NOMO-1 (cell line): Measurements from ENCODE around the gene SLCO3A1.

Source experiments
- DNase-seq, 2 experiments: peaks; one replicate each; lab custom pipeline; 2025; ENCODE audit not compliant: unreplicated experiment in 2 of 2; lab: John Stamatoyannopoulos, UW

Gene SLCO3A1

GRCh38 chr15:91989821-91990220 lies 136.3 kb downstream of the SLCO3A1 start:
- DNase-seq, result no peak

- peak; percentile 26 to 54 for DNase-seq
These were observed 139.4 kb downstream of the SLCO3A1 start for GRCh38 chr15:91992945-91993344.

DNA sequence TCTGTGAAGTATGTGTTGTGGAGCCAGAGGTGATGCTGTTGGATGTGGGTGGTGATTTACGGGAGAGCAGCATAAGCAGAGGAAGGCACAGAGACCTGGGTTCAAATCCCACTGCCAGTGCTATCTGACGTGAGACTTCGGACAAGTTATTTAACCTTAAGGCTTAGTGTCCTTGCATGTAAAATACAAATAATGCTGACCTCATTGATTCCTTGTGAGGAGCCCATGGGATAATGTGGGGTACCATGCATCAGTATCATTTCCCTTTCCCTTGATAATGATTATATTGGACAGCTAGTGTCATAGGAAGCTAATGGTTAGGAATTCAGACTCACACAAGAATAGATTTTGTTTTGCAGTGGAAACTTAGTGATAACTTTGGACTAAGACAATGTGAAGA lies 141.6 kb downstream of the SLCO3A1 start:
- no peak for DNase-seq

DNA sequence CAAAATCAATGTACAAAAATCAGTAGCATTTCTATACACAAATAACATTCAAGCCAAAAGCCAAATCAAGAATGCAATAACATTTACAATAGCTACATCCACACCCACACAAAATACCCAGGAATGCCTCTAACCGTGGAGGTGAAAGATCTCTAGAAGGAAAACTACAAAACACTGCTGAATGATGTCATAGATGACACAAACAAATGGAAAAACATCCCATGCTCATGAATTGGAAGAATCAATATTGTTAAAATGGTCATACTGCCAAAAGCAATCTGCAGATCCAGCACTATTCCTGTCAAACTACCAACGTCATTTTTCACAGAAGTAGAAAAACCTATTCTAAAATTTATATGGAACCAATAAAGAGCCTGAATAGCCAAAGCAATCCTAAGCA lies 143.7 kb downstream of the SLCO3A1 start:
- DNase-seq, result no peak

GRCh38 chr15:92000709-92001108 lies 147.2 kb downstream of the SLCO3A1 start:
- no peak for DNase-seq

DNA sequence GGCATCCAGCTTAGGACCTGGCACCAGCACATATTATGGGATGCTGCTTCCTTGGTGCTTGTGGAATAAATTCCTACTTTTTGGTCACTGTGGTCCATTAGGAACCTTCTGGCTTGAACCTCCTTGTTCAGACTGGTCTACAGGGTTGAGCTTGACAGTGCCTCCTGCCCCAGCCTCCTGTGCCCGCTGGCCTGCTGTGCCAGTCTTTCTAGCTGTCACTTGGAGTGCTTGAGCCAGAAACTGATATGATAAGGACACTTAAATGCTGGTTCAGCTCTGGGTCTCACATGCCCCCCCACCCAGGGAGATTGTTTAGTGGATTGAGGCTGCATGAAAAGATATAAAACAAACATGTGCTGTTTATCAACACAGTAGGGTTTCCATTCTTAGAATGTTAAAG lies 147.8 kb downstream of the SLCO3A1 start:
- no peak for DNase-seq

GRCh38 chr15:92002666-92003065 lies 149.2 kb downstream of the SLCO3A1 start:
- no peak for DNase-seq

DNA sequence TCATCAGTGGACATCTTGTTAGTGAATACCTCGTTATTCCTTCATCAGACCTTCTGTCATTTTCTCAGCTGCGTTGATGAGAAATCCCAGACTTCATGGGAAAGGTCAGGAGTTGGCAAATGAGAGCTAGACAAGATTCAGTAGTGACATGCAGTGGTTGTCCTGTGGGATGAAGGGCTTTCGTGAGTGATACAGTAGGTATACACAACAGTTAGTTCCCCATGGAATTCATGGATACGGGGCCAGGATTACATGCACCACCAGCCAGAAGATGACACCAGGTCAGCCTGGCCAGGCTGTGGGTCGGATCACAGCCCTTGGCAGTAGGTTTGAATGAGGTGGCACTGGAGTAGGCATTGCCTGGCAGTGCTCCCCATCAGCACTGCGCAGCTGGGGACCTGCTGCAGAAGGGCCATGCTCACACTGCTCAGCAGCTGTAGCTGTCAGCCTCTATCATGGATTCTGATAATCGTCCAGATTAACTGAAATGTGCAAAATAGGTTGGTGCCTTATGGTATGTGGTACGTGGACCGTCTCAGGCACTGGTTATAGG lies 150.1 kb downstream of the SLCO3A1 start:
- DNase-seq, result no peak

DNA sequence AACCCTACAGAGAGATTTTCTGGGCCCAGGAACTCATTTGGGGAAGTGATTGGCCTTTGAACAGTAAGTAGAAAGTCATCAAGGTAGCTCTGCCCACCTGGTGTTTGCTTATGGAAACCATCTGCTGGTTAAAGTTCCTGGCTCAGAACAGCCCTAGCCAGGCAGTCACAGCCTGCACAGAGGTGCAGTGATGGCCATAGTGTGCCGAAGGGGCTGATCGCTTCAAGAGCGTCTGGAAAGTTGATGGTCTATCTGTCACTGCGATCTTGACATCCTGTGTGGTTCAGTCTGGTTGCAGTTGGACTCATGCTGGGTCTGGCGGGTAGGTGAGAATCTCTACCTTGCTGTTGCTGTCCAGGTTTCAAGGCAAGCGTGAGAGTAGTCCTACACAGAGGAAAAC lies 151.6 kb downstream of the SLCO3A1 start:
- no peak for DNase-seq

GRCh38 chr15:92006186-92007028 lies 152.9 kb downstream of the SLCO3A1 start:
- DNase-seq, result no peak

GRCh38 chr15:92009162-92009561 lies 155.7 kb downstream of the SLCO3A1 start:
- no peak for DNase-seq

DNA sequence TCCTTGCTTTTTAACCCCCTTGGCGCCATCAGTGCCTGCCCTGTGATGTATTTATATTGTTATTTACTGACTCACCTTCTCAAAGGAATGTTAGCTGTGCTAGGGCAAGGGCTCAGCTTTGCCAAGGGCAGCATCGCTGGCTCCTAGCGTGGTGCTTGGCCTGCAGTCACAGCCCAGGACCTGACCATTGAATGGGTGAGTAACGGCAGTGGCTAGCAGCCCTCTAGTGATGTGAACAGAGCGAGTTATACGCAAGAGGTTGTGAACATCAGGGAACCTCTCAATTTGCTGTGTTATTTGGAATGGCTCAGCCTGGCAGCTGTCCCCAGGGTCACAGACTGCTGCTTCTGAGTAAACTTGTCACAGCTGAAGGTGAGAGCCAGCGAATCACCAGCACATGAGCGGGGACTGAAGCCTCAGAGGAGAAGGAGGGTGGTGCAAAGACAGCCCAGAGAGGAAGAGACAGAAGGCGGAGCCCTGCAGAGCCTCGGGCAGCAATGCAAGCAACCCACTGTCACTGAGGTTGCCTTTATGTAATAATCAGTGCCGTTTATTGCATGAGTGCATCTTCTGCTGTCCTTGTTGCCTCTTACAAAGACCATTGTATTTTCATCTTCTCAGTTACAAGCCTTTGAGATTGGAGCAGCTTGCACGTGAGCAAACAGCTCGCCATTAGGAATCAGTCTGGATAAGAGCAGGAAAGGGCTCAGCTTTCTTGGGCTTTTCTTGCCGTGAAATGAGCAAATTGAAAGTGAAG lies 158.3 kb downstream of the SLCO3A1 start:
- no peak for DNase-seq

GRCh38 chr15:92012368-92012629 lies 158.8 kb downstream of the SLCO3A1 start:
- no peak for DNase-seq

DNA sequence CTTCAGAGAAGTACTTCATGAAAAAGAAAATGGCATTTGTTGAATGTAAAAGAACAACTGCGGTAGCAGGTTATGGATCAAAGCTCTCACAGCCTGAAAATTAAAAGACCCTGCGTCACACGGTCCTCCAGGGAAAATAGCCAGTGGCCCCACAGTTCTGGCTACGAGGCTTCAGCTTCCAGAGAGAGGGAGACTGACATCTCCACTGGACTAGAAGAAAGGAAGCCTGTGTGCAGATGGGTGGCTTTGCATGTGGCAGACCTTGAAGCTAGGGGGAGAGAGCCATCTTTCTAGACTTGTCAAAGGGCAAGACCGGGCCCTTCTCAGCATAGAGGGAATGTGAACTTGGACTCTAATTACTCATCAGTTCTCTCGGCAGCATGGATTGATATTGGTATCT lies 159.4 kb downstream of the SLCO3A1 start:
- no peak for DNase-seq

GRCh38 chr15:92014281-92015030 lies 160.9 kb downstream of the SLCO3A1 start:
- no peak for DNase-seq

DNA sequence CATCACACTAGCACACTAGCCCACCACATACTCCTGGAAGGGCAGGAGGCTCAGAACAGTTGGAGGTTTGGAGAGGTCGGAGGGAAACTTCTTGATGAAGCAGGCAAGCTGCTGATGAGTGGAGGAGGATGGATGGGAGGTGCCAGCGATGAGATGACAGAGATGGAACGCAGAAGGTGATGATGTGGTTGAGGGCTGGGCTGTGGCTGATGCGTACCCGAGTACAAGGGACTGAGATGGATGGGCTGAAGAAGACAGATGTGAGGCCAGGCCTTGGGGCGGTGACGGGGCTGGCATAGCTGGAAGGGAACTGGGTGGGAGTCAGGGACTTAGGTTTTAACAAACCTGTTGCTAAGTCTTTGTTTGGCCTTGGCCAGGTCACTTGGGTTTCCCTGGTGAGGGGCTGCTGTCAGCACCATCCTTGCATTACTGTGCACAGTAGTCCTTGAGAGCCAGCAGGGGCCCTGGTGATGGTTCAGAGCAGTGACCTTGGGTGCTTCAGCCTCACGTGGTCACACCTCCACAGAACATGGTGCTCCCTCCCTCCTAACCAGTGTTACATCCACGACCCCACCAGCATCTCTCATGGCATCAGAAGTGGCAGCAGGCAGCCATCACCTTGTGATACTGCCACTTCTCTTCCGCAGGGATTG lies 164.5 kb downstream of the SLCO3A1 start:
- DNase-seq, result no peak

DNA sequence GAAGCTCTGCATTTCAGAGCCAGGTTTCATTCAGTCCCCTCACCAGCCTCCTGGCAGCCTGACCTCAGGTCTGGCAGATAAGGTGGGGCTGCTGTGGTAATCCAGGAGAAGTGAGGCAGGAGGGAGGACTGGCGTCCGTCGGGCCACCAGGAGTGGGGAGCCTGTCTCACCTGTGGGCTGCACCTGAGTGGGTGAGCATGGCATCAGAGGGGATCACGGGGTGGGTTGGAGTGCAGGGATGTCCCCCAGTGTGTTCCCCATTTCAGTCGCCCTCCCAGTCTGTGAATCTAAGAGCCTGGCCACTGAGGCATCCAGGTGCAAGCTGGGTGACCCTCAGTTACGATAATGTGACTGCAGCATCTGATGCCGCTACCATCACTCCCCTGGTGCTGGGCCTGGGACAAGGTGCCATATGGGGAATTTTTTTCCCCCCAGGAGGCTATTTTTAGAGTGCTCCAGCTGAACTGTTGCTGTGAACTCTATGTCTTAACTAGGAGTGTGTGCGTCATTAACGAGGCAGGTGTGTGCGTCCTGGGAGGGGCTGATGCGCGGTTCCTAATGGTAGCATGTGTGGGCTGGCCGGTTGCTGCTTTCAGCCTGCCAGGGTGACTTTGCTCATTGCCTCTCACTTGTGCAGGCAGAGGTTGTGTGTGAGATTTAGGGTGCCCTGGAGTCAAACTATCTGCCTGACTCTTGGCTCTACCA lies 165.2 kb downstream of the SLCO3A1 start:
- DNase-seq, result no peak

DNA sequence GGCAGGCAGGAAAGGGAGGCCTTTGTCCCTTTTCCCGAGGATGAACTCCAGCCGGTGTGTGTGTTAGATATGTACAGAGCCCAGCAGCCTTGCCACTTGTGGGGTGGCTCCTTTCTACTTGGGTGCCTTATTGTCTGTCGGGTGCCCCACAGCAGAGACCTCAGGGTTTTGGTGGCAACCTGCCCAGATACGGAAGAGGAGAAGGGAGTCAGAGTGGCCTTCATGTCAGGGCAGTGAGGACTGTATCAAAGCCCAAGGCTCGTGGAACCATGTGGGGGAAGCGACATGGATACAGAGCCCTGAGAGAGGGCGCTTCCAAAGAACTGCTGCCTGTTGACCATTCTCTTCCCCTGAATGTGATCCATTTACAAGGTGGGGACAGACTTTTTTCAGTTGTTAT lies 166.2 kb downstream of the SLCO3A1 start:
- DNase-seq, result no peak

- DNase-seq, result no peak
These were observed 166.7 kb downstream of the SLCO3A1 start for GRCh38 chr15:92020207-92020606.

- DNase-seq, result no peak
These were observed 167.3 kb downstream of the SLCO3A1 start for GRCh38 chr15:92020804-92021203.
